Activated CD8-positive, alpha-beta memory T cell treated with anti-CD3 and anti-CD28 coated beads, Interleukin-2, amount 50 U/mL, for 24 hours (primary cell): Measurements from ENCODE around the gene HOXB4.

ENCODE experiments used
- DNase-seq: peaks from one replicate; pipeline ENCODE4 v3.0.0-alpha.2; 2020; ENCODE audit errors: extremely low read depth

Gene HOXB4

DNA sequence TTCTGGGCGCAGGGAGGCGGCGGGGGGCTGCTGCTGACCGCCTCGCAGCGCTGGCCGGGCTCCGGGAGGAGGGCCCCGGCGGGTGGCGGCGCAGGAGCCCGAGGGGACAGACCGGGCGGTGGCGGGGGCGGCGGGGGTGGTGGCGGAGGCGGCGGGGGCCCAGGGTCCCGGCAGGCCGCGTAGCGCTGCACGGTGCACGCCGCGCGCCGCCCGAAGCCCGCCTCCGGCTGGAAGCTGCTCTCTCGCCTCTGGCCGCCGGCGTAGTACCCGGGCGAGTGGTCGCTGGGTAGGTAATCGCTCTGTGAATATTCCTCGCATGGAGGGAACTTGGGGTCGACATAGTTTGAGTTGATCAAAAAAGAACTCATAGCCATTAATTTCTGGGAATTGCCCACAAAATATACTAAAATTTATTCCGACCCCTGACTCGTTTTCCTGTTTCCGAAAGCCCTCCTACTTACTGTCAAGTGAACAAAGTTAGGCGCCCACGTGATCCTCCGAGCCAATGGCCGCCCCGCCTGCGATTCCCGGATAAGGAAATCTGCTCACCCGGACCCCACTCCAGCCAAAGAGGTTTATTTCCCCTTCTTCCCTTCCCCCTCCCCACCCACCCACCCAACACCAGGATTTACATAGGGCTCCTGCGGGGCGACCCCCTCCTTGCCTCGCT lies at the start of gene HOXB4:
HOXB4 (minus strand) TSS at position 405 of the 670 bp plus-strand sequence; CDS start at position 374, 31 bp downstream.
- peak; percentile 38 for DNase-seq

DNA sequence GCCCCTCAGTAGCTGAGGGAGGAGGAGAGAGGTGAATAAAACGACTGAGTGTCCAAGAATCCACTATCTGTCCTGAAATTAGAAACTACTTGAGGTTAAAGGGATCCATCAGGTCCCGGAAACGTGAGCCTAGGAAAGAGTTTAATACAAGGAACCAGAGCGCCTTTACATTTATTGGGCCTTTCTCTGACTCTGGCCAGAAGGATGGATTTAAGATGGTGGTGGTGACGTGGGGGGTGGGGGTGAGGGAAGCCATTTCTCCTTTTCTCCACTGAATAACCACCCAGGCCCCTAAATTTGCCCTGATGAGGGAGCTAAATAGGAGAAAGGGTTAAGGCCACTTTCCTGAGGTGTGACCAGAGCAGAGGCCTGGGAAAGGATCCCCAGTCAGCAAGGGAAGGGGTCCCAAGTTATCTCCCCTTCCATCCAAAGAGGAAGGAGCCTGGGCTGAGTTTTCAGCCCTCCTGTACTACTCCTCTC lies 49.0 kb upstream of the HOXB4 start:
- DNase-seq, result no peak

DNA sequence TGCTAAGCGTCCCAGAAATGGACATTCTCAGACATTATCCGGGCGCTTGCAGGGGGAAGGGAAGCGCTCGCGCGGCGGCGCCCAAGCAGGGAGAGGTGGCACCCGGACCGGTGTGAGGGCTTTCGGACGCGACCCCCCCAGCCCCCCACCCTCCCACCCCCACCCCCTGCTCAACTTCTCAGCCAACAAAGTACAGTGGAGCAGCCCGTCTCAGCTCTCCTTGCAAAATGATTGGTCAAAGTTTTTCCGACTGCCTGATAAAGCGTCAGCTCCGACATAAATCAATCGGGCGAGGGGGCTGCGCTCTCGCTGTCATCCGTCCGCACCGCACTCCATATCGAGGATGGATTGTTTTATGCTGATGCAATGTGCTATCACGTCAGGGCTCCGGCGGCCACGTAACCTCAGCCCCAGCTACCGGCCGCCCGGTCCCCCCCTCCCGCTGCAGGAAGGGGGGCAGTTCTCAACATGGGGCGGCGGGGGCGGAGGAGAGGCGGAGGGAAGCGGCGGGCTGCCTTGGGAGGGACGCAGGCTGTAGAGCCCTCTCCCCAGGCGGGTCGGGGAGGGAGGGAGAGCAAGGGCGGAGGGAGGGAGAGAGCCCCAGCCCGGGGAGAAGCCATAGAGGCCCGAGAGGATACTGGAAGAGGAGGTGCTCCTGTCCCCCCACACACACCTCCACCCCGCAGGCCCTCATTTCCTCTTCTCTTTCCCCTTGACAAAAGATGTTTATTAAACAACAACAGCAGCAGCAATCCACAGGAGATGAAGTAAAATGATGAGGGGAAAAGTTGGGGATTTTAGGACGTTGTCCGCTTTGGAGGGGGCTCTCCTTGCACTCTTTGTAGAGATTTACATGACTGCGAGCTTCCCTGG lies 48.3 kb upstream of the HOXB4 start, which contains the start of gene HOXB9:
HOXB9 (minus strand) TSS at position 114 of the 873 bp plus-strand sequence; CDS start at position 25, 89 bp downstream.
- no peak for DNase-seq

- DNase-seq, result no peak
Measured at GRCh38 chr17:48625495-48626244, 47.5 kb upstream of the HOXB4 start.

DNA sequence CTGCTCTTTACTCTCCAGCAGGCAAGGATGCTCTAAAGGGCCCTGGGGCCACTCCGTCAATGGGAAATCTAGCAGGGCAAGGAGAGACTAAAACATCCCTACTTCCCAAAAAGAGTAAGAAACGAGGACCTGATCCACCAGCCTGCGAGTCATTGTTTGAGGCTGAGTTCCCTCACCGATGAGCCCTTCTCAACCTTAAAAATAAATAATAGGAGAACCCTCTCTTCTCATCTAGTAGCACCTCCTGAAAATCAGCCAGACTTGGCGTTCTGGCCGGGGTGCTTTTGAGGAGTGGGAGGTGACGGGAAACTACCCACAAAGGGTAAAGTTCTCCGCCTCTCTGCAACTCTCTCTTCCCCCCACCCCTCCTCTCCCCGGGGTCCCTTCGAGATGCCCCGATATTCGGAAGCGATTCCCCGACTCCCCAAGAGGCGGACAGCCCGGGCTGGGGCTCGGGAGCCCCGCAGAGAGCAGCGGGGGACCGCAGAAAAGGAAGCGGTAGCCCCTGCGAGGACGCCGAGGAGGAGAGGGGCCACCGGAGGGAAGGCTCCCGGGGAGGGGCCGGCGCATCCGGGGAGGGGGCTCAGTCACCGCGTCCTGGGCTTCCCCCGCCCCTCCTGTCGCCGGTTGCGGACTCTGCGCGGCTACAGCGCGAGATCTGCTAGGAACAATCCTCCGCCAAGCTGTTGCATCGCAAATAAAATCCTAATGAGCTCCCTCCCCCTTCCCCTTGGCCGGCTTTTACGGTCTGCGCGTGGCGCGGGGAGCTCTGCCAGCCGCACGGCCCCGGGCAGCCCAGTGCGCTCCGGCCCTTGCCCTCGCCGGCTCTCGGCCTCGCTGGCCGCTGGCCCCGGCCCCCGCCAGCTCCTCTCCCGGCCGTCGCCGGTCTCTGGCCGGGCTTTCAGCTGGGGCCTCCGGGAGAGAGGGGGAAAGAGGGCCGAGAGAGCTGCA lies 46.7 kb upstream of the HOXB4 start:
- DNase-seq, result no peak

GRCh38 chr17:48624118-48624517 lies 46.0 kb upstream of the HOXB4 start:
- DNase-seq, result no peak

DNA sequence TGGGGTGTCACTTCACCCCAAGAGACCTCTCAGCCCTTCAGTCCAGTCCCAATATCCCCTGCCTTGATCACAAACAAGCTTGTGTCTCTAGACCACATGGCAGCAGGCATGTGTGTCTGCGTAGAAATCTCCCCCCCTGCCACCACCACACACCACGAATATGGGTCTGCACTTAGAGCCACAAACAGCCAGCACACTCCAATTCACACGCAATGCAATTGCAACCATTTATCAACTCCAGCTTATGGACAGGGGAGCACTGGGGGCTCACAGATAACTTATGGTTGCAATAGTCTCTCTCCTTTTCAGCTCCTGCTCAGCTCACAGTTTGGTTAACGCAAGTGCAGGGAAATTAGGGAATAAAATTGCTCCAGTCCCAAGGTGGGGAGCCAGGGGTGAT lies 45.4 kb upstream of the HOXB4 start:
- DNase-seq, result no peak

DNA sequence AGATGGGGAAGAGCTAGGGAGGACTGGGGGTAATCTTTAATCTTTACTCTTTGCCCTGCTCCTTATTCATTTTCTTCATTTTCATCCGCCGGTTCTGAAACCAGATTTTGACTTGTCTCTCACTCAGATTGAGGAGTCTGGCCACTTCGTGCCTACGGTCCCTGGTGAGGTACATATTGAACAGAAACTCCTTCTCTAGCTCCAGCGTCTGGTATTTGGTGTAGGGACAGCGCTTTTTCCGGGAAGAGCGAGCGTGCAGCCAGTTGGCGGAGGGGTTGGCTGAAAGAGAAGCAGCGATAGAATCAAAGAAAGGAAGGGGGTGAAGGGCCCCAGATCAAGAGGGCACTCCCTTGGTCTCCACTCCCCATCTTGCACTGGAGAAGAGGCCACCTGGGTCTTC lies 44.7 kb upstream of the HOXB4 start:
- DNase-seq, result no peak

- DNase-seq, result no peak
Measured at GRCh38 chr17:48621410-48622392, 43.6 kb upstream of the HOXB4 start.

DNA sequence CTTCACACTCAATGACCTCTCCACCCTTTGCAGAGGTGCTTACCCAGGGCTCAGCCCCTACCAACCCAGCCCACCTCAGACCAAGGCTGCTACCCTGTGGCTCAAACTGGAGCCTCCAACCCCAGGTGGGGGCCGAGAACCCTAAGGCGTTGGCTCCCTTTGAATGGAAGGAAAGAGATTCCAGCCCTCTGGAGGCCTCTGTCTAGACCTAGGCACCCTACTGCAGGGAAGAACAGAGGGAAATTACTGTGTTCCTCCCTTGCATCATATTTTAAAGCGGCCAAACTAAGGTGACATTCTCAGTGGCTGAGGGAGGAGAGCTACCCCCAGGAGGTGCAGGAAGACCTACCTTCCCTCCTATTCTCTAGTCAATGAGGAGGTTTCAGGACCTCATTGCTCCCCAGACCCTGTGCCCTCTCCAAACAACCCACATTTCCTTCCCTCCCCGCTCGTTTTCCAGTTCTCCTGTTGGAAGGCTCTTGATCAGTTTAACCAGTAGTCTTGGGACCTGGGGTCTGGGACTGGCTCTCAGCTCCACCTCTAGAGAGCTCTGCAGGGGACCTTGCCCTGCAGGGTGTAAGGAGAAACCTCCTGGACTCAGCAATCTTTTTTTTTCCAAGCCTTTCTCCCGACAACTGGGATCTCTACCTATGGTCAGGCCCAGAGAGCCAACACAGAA lies 42.5 kb upstream of the HOXB4 start:
- DNase-seq, result no peak

GRCh38 chr17:48619826-48620449 lies 41.8 kb upstream of the HOXB4 start:
- DNase-seq, result no peak

DNA sequence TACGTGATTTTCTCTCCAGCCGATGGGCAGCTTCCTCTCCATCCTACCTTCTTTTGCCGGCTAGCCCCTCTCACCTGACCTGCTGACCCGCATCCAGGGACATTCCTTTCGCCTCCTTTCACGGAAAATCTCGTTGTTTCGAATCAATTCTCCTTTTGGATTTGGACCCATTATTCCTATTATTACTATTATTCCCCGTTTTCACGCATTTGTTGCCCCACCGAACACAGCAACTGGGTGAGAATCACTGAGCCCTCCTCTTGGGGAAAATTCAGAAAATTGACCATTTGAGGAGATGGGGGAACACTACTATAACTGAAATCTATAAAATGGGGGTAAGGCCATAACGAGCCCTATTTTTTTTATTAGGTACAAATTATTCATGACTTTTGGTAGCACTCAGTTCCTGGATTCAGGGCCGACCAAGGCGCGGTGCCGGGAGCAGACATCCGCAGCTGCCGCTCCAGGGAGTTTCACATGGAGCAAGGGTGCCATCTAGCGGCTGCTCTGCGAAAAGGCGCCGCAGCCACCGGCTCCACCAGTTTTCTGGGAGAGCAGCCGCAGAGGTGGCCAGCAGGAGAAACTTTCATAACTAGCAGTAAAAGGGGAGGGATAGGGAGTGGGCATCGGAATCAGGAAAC lies 40.2 kb upstream of the HOXB4 start:
- DNase-seq, result peak; percentile 61

- no peak for DNase-seq
Measured at GRCh38 chr17:48617471-48618255, 39.5 kb upstream of the HOXB4 start.

GRCh38 chr17:48616717-48617470 lies 38.7 kb upstream of the HOXB4 start:
- DNase-seq, result no peak

DNA sequence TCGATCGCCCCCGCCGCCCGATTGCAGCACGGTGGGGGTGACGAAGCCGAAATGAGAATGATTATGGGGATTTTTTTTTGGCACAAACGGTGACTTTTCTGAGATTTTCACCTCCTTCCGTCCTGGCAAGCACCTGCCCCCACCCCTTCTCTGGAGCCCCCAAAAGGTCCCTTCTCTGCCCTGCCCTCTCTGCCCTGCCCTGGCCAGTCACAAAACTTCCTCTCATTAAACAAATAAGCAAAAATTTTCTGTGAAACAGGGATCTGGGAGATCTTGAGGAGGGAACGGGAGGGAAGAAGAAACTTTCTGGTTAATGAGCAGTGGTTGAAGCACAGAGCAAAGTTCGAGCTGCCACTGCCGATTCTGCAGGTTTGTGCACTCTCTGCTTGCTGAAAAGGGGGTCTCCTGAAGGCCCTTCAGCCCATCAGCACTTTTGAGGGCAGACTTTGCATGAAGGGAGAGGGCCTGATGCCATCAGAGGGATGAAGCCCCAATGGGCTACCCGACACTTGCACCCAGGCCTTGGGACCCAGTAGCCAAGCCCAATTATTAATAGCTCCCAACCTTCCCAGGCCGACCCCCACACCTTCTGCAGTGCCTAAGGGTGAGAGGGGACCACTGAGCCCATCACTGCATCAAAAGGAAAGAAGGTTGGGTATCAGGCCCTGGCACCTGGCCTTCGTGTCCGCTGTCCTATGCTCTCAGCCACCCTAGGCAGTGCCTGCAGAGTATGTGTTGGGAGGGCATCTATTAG lies 38.0 kb upstream of the HOXB4 start:
- no peak for DNase-seq
